ENCODE results near the gene AIFM3. TPM values are rescaled to one million over a fixed set of nuclear protein-coding genes. Genes with fewer than 3 reads are reported as not detected.

The AIFM3 gene
- total and polyA plus RNA-seq, 2 of the 13 experiments (the other 11 are each of a cell fraction or from before 2014, with no cell fraction given): 9.0 to 15.3 TPM

GRCh38 chr22:20956258-20957101 is 10.6 kb upstream of the AIFM3 start (continued):
- TF ChIP-seq SNAPC4 (CRISPR knock-in tag; IDR thresholded peaks at IDR 0.05) (0 out of 2 replicates have a peak, but pooled peaks have one; percentile 17), ZNF142 (CRISPR knock-in tag; IDR thresholded peaks at IDR 0.05) (no peak), SPEN (CRISPR knock-in tag; IDR thresholded peaks at IDR 0.05; ENCODE audit: low read depth) (peak; percentile 52; the same call in 1 of the 2 replicates), ZNF576 (CRISPR knock-in tag; IDR thresholded peaks at IDR 0.05) (no peak), ZBTB2 (CRISPR knock-in tag; IDR thresholded peaks at IDR 0.05; ENCODE audit: low read depth) (no peak), SMYD3 (CRISPR knock-in tag; IDR thresholded peaks at IDR 0.05) (no peak), ZNF597 (CRISPR knock-in tag; IDR thresholded peaks at IDR 0.05) (no peak), GMEB1 (CRISPR knock-in tag; IDR thresholded peaks at IDR 0.05; ENCODE audit: borderline replicate concordance) (no peak; the same call in 1 of the 2 replicates), ELF3 (CRISPR knock-in tag; IDR thresholded peaks at IDR 0.05) (peak; percentile 20; the same call in 1 of the 2 replicates), ZNF224 (CRISPR knock-in tag; IDR thresholded peaks at IDR 0.05) (no peak), REPIN1 (CRISPR knock-in tag; IDR thresholded peaks at IDR 0.05; ENCODE audit: borderline replicate concordance, low read depth) (no peak)
